NCI-H510A treated with DMSO at 0.1 percent for 48 hours (cell line): ENCODE measurements around the gene PARVA.

Experiments
- DNase-seq: peaks from one replicate; lab custom pipeline; 2025; lab: John Stamatoyannopoulos, UW

The PARVA gene

GRCh38 chr11:12433121-12433520, 55.8 kb downstream of the PARVA start:
- DNase-seq: no peak

- DNase-seq: no peak
These were observed 56.4 kb downstream of the PARVA start for GRCh38 chr11:12433571-12434324.

- DNase-seq: no peak
These were observed 56.9 kb downstream of the PARVA start for GRCh38 chr11:12434325-12434654.

GRCh38 chr11:12435264-12435663, 57.9 kb downstream of the PARVA start:
- DNase-seq: no peak

GRCh38 chr11:12436266-12436665, 58.9 kb downstream of the PARVA start:
- DNase-seq: no peak

- no peak for DNase-seq
These were observed 60.9 kb downstream of the PARVA start for GRCh38 chr11:12438291-12438690.

- DNase-seq: peak; percentile 1
These were observed 62.2 kb downstream of the PARVA start for GRCh38 chr11:12439615-12440014.

GRCh38 chr11:12440565-12440964, 63.2 kb downstream of the PARVA start:
- DNase-seq: no peak

- DNase-seq: no peak
These were observed 64.0 kb downstream of the PARVA start for GRCh38 chr11:12441231-12441861.

GRCh38 chr11:12444601-12445000, 67.2 kb downstream of the PARVA start:
- DNase-seq: no peak

- DNase-seq: no peak
These were observed 67.6 kb downstream of the PARVA start for GRCh38 chr11:12445001-12445400.

GRCh38 chr11:12446863-12447262, 69.5 kb downstream of the PARVA start:
- DNase-seq: no peak

- no peak for DNase-seq
These were observed 71.0 kb downstream of the PARVA start for GRCh38 chr11:12448131-12448939.

GRCh38 chr11:12449961-12450715, 72.8 kb downstream of the PARVA start:
- DNase-seq: no peak

- no peak for DNase-seq
These were observed 73.9 kb downstream of the PARVA start for GRCh38 chr11:12451179-12451814.

GRCh38 chr11:12453243-12453642, 75.9 kb downstream of the PARVA start:
- DNase-seq: no peak

- DNase-seq: no peak
These were observed 77.4 kb downstream of the PARVA start for GRCh38 chr11:12454782-12455181.

GRCh38 chr11:12455938-12456337, 78.6 kb downstream of the PARVA start:
- no peak for DNase-seq

- no peak for DNase-seq
These were observed 79.5 kb downstream of the PARVA start for GRCh38 chr11:12456651-12457579.

GRCh38 chr11:12458042-12458441, 80.7 kb downstream of the PARVA start:
- no peak for DNase-seq

- DNase-seq: no peak
These were observed 82.0 kb downstream of the PARVA start for GRCh38 chr11:12459374-12459773.
